Measurements from ENCODE around the gene FGF12. TPM values are rescaled to one million over a fixed set of nuclear protein-coding genes. Genes with fewer than 3 reads are reported as not detected.

Gene FGF12
- polyA plus RNA-seq, 1 of the 3 experiments (the other 2 are of a cell fraction): 0.30 TPM

- Histone ChIP-seq H3K27me3 (ENCODE audit: insufficient read depth) (peaks cover 36% of the 10 kb centered on the region), H3K9me2 (no peaks in the 10 kb centered on the region), H3K9ac (no peak overlapping the region), H3K4me2 (0 out of 2 replicates have a peak overlapping the region, but pooled peaks have one; percentile 57), H3K4me1 (ENCODE audit: control insufficient read depth in 1 of 2, insufficient read depth in 2 of 2, low read depth in 1 of 2, low read length in 1 of 2) (no peaks in the 10 kb centered on the region), H3K4me3 (ENCODE audit: low read depth in 2 of 2, low read length in 1 of 2) (peak overlapping the region in 1 of 2 experiments; percentile 17; a peak in 2 of 4 replicates), H4K20me1 (ENCODE audit: insufficient read depth) (no peaks in the 10 kb centered on the region), H3F3A (replicated peaks; ENCODE audit: insufficient read depth) (no peaks in the 10 kb centered on the region), H3K9me3 (no peaks in the 10 kb centered on the region; the same call in 1 of the 2 replicates), H2AFZ (ENCODE audit: low read depth) (no peak overlapping the region), H3K79me2 (ENCODE audit: insufficient read depth) (no peaks in the 10 kb centered on the region), H3K27ac (ENCODE audit: low read depth in 2 of 2, low read length in 1 of 2) (no peak overlapping the region), H3K36me3 (replicated peaks in 1 of 2; ENCODE audit: control insufficient read depth in 1 of 2, insufficient read depth in 2 of 2, low read length in 1 of 2) (no peaks in the 10 kb centered on the region)
- DNase-seq: no peak
- CTCF ChIA-PET: interaction anchor here (1.0 to 2.4 kb wide), 2 partner anchors 12 to 34 kb away, joined by 3 to 6 read pairs; no protein-coding TSS in a partner anchor
- TF ChIP-seq RFX5 (IDR thresholded peaks at IDR 0.05; ENCODE audit: low read length) (no peak), GABPA (IDR thresholded peaks at IDR 0.05; ENCODE audit: low read depth) (no peak), FOXM1 (IDR thresholded peaks at IDR 0.05; ENCODE audit: low read depth) (no peak), USF2 (IDR thresholded peaks at IDR 0.05; ENCODE audit: borderline replicate concordance, low read depth, low read length) (no peak), JUND (IDR thresholded peaks at IDR 0.05) (no peak), TCF12 (IDR thresholded peaks at IDR 0.05) (no peak), POLR2AphosphoS5 (IDR thresholded peaks at IDR 0.05; ENCODE audit: low read depth, low read length) (no peak), NFIC (IDR thresholded peaks at IDR 0.05; ENCODE audit: borderline replicate concordance) (no peak)
- WGBS (ENCODE audit: low lambda C conversion rate): 7% methylated on average over 19 of the region's 53 CpGs
- POLR2A ChIA-PET: no interaction called here
These were observed 317.3 kb downstream of the FGF12 start for GRCh38 chr3:192409838-192410683.

GRCh38 chr3:192409201-192409837 is 318.0 kb downstream of the FGF12 start:
- WGBS (ENCODE audit: low lambda C conversion rate): 0% methylated on average over 6 of the region's 61 CpGs
- TF ChIP-seq IRF3 (IDR thresholded peaks at IDR 0.05; ENCODE audit: low read depth, low read length) (no peak), GATA2 (CRISPR knock-in tag; IDR thresholded peaks at IDR 0.05) (no peak), TCF12 (IDR thresholded peaks at IDR 0.05) (no peak), FOSL2 (IDR thresholded peaks at IDR 0.05; ENCODE audit: borderline replicate concordance, low read depth) (no peak), NFIC (IDR thresholded peaks at IDR 0.05; ENCODE audit: borderline replicate concordance) (no peak), CHD2 (IDR thresholded peaks at IDR 0.05; ENCODE audit: low read length, partially characterized antibody) (no peak), RCOR1 (IDR thresholded peaks at IDR 0.05; ENCODE audit: low read length) (no peak), TEAD4 (IDR thresholded peaks at IDR 0.05; ENCODE audit: borderline replicate concordance, insufficient read depth) (no peak), NRF1 (IDR thresholded peaks at IDR 0.05; ENCODE audit: low read depth, low read length) (no peak), JUND (IDR thresholded peaks at IDR 0.05) (no peak), ZBTB33 (IDR thresholded peaks at IDR 0.05; ENCODE audit: borderline replicate concordance, low read depth) (no peak), POLR2AphosphoS5 (IDR thresholded peaks at IDR 0.05; ENCODE audit: low read depth, low read length) (no peak), CTCF (IDR thresholded peaks at IDR 0.05) (no peak)
- H3K27me3 ChIP-seq (ENCODE audit: insufficient read depth): peaks cover 36% of the 10 kb centered on the region
- CTCF ChIA-PET: interaction anchor here (2.4 kb wide), 1 partner anchor 35 kb away, joined by 6 read pairs; no protein-coding TSS in a partner anchor
- DNase-seq: peak; percentile 26
- no peak overlapping the region for H3K27ac ChIP-seq (ENCODE audit: low read depth in 2 of 2, low read length in 1 of 2)
- no peaks in the 10 kb centered on the region for H3K79me2 ChIP-seq (ENCODE audit: insufficient read depth)
- peak overlapping the region; percentile 57; the same call in 1 of the 2 replicates for H3K4me2 ChIP-seq
- no peak overlapping the region for H2AFZ ChIP-seq (ENCODE audit: low read depth)
- H3K9ac ChIP-seq: no peak overlapping the region
- H3K4me3 ChIP-seq (ENCODE audit: low read depth in 2 of 2, low read length in 1 of 2): peak overlapping the region in 1 of 2 experiments; percentile 17; a peak in 2 of 4 replicates
- POLR2A ChIA-PET: no interaction called here
- no peaks in the 10 kb centered on the region; the same call in 1 of the 2 replicates for H3K9me3 ChIP-seq
- H3F3A ChIP-seq (replicated peaks; ENCODE audit: insufficient read depth): no peaks in the 10 kb centered on the region
- H3K9me2 ChIP-seq: no peaks in the 10 kb centered on the region
- no peaks in the 10 kb centered on the region for H3K4me1 ChIP-seq (ENCODE audit: control insufficient read depth in 1 of 2, insufficient read depth in 2 of 2, low read depth in 1 of 2, low read length in 1 of 2)
- H3K36me3 ChIP-seq (replicated peaks in 1 of 2; ENCODE audit: control insufficient read depth in 1 of 2, insufficient read depth in 2 of 2, low read length in 1 of 2): no peaks in the 10 kb centered on the region
- H4K20me1 ChIP-seq (ENCODE audit: insufficient read depth): no peaks in the 10 kb centered on the region
